Astrocyte (in vitro differentiated cells and primary cell): ENCODE results near the gene PPP3CA. TPM values are rescaled to one million over a fixed set of nuclear protein-coding genes. Genes with fewer than 3 reads are reported as not detected.

Experiments
- DNase-seq: peaks from one replicate; pipeline ENCODE4 v3.0.0-alpha.2; 2010; ENCODE audit warnings: low read depth
- FAIRE-seq: peaks from 2 replicates; lab custom pipeline; 2011; peaks lifted over from hg19 to GRCh38; lab: Jason Lieb, UNC
- H2AFZ ChIP-seq: 2 replicates; pipeline ENCODE4 v1.6.0; 2012; ENCODE audit warnings: low read depth, low read length, inconsistent platforms
- H3K27ac ChIP-seq: 2 replicates; pipeline ENCODE4 v1.5.1; 2011; ENCODE audit warnings: low read depth, low read length, inconsistent platforms
- H3K27me3 ChIP-seq: 2 replicates; pipeline ENCODE4 v1.6.0; 2011; ENCODE audit warnings: low read length, inconsistent platforms; ENCODE audit not compliant: insufficient read depth
- H3K36me3 ChIP-seq: 2 replicates; pipeline ENCODE4 v1.5.1; 2011; ENCODE audit warnings: low read length, inconsistent platforms; ENCODE audit not compliant: insufficient read depth
- H3K4me1 ChIP-seq: 2 replicates; pipeline ENCODE4 v1.5.1; 2011; ENCODE audit warnings: low read length, inconsistent platforms; ENCODE audit not compliant: insufficient read depth
- H3K4me2 ChIP-seq: 2 replicates; pipeline ENCODE4 v1.6.0; 2012; ENCODE audit warnings: low read length, inconsistent platforms
- H3K4me3 ChIP-seq: 2 replicates; pipeline ENCODE4 v1.5.1; 2011; ENCODE audit warnings: low read depth, mild to moderate bottlenecking, low read length, inconsistent platforms; ENCODE audit not compliant: insufficient read depth
- H3K79me2 ChIP-seq: 2 replicates; pipeline ENCODE4 v1.6.0; 2012; ENCODE audit warnings: mild to moderate bottlenecking, low read length, inconsistent platforms; ENCODE audit not compliant: insufficient read depth
- H3K9ac ChIP-seq: 2 replicates; pipeline ENCODE4 v1.6.0; 2012; ENCODE audit warnings: mild to moderate bottlenecking, low read length, inconsistent platforms
- H3K9me3 ChIP-seq: 2 replicates; pipeline ENCODE4 v1.5.1; 2012; ENCODE audit warnings: low read depth, mild to moderate bottlenecking, low read length, inconsistent platforms; ENCODE audit not compliant: insufficient read depth
- H4K20me1 ChIP-seq: 2 replicates; pipeline ENCODE4 v1.6.0; 2012; ENCODE audit warnings: low read length, inconsistent platforms; ENCODE audit not compliant: insufficient read depth
- H3K27ac Mint-ChIP-seq: one replicate; pipeline ENCODE4 v1.8.0; 2021; ENCODE audit warnings: mild to moderate bottlenecking, mixed read lengths; ENCODE audit not compliant: unreplicated experiment
- H3K27me3 Mint-ChIP-seq: one replicate; pipeline ENCODE4 v1.8.0; 2021; ENCODE audit warnings: low read depth, mixed read lengths; ENCODE audit not compliant: unreplicated experiment
- H3K36me3 Mint-ChIP-seq: one replicate; pipeline ENCODE4 v1.8.0; 2021; ENCODE audit warnings: low read depth, mixed read lengths; ENCODE audit not compliant: unreplicated experiment
- H3K4me1 Mint-ChIP-seq: one replicate; pipeline ENCODE4 v1.8.0; 2021; ENCODE audit warnings: low read depth, mixed read lengths; ENCODE audit not compliant: unreplicated experiment
- H3K4me3 Mint-ChIP-seq: one replicate; pipeline ENCODE4 v1.8.0; 2021; ENCODE audit warnings: mild to moderate bottlenecking, moderate library complexity, mixed read lengths; ENCODE audit not compliant: unreplicated experiment
- H3K9me3 Mint-ChIP-seq: one replicate; pipeline ENCODE4 v1.8.0; 2021; ENCODE audit warnings: mild to moderate bottlenecking, mixed read lengths; ENCODE audit not compliant: unreplicated experiment
- CTCF ChIP-seq: IDR thresholded peaks from 2 replicates; pipeline ENCODE4 v1.5.1; 2011; ENCODE audit warnings: low read depth, mild to moderate bottlenecking, inconsistent platforms, low read length, moderate library complexity; ENCODE audit not compliant: insufficient read depth
- EZH2 ChIP-seq: IDR thresholded peaks from 2 replicates; pipeline ENCODE4 v1.6.1; 2012; ENCODE audit warnings: mild to moderate bottlenecking, low read length, inconsistent platforms; ENCODE audit not compliant: insufficient read depth
- total RNA-seq: library from RNA; stranded (reverse); gene quantifications from 2 replicates; pipeline ENCODE4 v1.2.1, GENCODE V29; 2021

PPP3CA gene
- total RNA-seq, 1 donor from 2014 or later, result 101 TPM

- H3K4me3 Mint-ChIP-seq, result no peak overlapping the region
- no peaks in the 10 kb centered on the region for H4K20me1 ChIP-seq
- peaks cover 23% of the 10 kb centered on the region for H3K4me1 ChIP-seq
- no peaks in the 10 kb centered on the region for H3K27me3 ChIP-seq
- no peak overlapping the region for H3K4me2 ChIP-seq
- no peaks in the 10 kb centered on the region for H3K9me3 ChIP-seq
- H3K27me3 Mint-ChIP-seq, result no peaks in the 10 kb centered on the region
- no peak overlapping the region for H3K9ac ChIP-seq
- no peaks in the 10 kb centered on the region for H3K36me3 ChIP-seq
- H3K79me2 ChIP-seq, result no peaks in the 10 kb centered on the region
- peak overlapping the region; percentile 99 for H3K27ac Mint-ChIP-seq
- H2AFZ ChIP-seq, result no peak overlapping the region
- H3K27ac ChIP-seq, result no peak overlapping the region
- no peak for TF ChIP-seq EZH2
- no peak for TF ChIP-seq CTCF
- peaks cover 26% of the 10 kb centered on the region for H3K4me1 Mint-ChIP-seq
- H3K4me3 ChIP-seq, result no peak overlapping the region
- DNase-seq (no peak), FAIRE-seq (no peak)
- no peaks in the 10 kb centered on the region for H3K9me3 Mint-ChIP-seq
- H3K36me3 Mint-ChIP-seq, result no peaks in the 10 kb centered on the region
These were observed 7.9 kb upstream of the PPP3CA start for GRCh38 chr4:101355246-101355645.

- DNase-seq (peak; percentile 44), FAIRE-seq (no peak)
- no peak for TF ChIP-seq EZH2
- no peak for TF ChIP-seq CTCF
- Histone ChIP-seq H2AFZ (no peak overlapping the region), H3K4me1 (peaks cover 15% of the 10 kb centered on the region), H3K36me3 (no peaks in the 10 kb centered on the region), H3K4me3 (no peak overlapping the region), H3K4me2 (no peak overlapping the region), H4K20me1 (peaks cover 11% of the 10 kb centered on the region), H3K9ac (no peak overlapping the region), H3K79me2 (peaks cover 15% of the 10 kb centered on the region), H3K9me3 (no peaks in the 10 kb centered on the region), H3K27ac (no peak overlapping the region), H3K27me3 (no peaks in the 10 kb centered on the region)
- Mint-ChIP-seq H3K27ac (no peak overlapping the region), H3K9me3 (no peaks in the 10 kb centered on the region), H3K4me3 (no peak overlapping the region), H3K27me3 (no peaks in the 10 kb centered on the region), H3K4me1 (peaks cover 13% of the 10 kb centered on the region), H3K36me3 (peaks cover 3% of the 10 kb centered on the region)
These were observed 2.4 kb upstream of the PPP3CA start for GRCh38 chr4:101349801-101350064.

GRCh38 chr4:101348995-101349800, 1.9 kb upstream of the PPP3CA start:
- Mint-ChIP-seq H3K27me3 (no peaks in the 10 kb centered on the region), H3K27ac (peak overlapping the region; percentile 95), H3K9me3 (no peaks in the 10 kb centered on the region), H3K4me1 (peaks cover 13% of the 10 kb centered on the region), H3K36me3 (peaks cover 3% of the 10 kb centered on the region), H3K4me3 (peak overlapping the region; percentile 96)
- H2AFZ ChIP-seq, result no peak overlapping the region
- DNase-seq (peak; percentile 6), FAIRE-seq (no peak)
- H4K20me1 ChIP-seq, result peaks cover 16% of the 10 kb centered on the region
- peaks cover 20% of the 10 kb centered on the region for H3K79me2 ChIP-seq
- no peaks in the 10 kb centered on the region for H3K9me3 ChIP-seq
- H3K4me1 ChIP-seq, result peaks cover 15% of the 10 kb centered on the region
- H3K9ac ChIP-seq, result peak overlapping the region; percentile 86
- peak overlapping the region; percentile 81 for H3K4me3 ChIP-seq
- H3K27ac ChIP-seq, result peak overlapping the region; percentile 85
- no peaks in the 10 kb centered on the region for H3K27me3 ChIP-seq
- peak overlapping the region; percentile 97 for H3K4me2 ChIP-seq
- no peaks in the 10 kb centered on the region for H3K36me3 ChIP-seq
- no peak for TF ChIP-seq CTCF
- no peak for TF ChIP-seq EZH2
